HG03442 (cell line): Measurements from ENCODE around the gene SYNE1.
"Not testable (repeated sequence)": the region's sequence is repeated elsewhere in the genome, so short reads cannot be mapped to it uniquely, and the experiment has no call there.

ENCODE experiments used
- ATAC-seq: cut with Tn5 transposase; IDR thresholded peaks from one replicate; pipeline ENCODE4 v1.9.1; 2021; ENCODE audit warnings: mild to moderate bottlenecking, moderate library complexity; ENCODE audit not compliant: unreplicated experiment

SYNE1 gene

DNA sequence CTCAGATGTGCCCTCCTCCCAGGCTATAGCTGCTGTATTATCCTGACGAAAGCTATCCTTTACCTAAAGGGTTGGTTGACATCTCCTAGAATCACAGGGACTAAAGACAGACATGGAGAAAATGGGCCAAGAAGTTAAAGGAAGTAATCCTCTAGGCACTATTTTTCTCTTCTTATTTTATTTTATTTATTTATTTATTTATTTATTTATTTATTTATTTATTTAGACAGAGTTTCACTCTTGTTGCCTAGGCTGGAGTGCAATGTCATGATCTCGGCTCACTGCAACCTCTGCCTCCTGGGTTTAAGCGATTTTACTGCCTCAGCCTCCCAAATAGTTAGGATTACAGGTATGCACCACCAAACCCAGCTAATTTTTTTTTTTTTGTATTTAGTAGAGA is 309.0 kb downstream of the SYNE1 start:
- not testable (repeated sequence) for ATAC-seq

DNA sequence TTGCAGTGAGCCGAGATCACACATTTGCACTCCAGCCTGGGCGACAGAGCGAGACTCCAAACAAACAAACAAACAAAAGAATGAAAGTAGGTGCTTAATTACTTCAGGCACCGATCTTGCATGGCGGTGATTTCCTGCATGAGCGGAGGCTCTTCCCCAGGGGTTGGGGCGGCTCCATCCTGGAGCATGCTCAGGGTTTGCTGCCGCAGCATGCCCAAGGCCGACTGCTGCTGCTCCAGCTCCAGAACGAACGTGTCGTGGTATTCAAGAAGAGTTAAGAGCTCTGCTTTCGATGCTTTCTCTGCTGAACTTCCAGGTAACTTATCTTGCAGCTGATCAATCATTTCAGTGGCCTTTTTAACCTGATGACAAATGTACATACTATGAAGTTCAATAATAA is 313.8 kb downstream of the SYNE1 start:
- no peak for ATAC-seq

- ATAC-seq, result no peak
Measured at GRCh38 chr6:152318278-152318677, 318.9 kb downstream of the SYNE1 start.

DNA sequence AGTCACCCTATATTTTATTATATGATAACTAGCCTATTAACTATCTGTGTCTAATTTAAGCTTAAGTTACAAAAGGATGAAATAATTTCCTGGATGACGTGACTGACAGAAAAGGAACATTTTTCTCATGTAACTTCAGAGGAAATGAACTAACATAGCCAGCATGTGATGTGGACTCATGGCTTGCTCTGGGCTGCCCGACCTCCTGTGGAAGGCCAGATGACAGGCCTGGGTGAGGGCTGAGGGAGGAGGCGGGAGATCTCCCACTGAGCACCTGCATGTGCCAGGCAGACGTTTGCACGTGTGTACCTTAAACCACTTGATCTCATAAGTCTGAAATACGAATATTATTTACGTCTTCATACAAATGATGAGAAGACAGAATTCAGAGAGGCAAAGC is 321.1 kb downstream of the SYNE1 start:
- ATAC-seq, result no peak

DNA sequence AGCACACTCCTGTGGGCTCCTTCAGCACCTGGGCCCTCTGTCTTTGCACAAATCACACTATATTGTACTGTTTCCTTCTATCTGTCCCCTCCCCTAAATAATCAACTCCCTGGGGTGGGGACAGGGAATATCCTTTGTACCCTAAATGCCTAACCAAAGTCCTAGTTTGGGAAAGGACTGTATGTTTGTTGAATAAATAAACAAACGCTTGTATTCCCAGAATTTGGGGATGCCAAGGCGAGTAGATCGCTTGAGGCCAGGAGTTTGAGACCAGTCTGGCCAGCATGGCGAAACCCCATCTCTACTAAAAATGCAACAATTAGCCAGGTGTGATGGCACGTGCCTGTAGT is 322.7 kb downstream of the SYNE1 start:
- no peak for ATAC-seq

- ATAC-seq, result no peak
Measured at GRCh38 chr6:152313542-152314482, 323.4 kb downstream of the SYNE1 start.

DNA sequence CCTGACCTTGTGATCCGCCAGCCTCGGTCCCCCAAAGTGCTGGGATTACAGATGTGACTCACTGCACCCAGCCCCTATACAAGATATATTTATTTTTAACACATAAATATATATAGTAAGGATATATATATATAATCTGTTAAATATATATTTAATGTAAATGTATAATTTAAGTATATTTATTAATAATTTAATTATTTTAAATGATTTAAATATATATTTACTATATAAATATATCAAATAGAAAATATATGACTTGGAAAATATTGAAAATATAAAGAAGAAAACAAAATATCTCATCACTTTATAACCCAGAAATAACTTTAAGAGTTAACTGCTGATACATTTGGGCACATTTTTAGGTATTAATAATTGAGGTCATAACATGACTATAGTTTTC is 324.7 kb downstream of the SYNE1 start:
- ATAC-seq, result no peak

- ATAC-seq, result no peak
Measured at GRCh38 chr6:152310371-152310954, 326.7 kb downstream of the SYNE1 start.

DNA sequence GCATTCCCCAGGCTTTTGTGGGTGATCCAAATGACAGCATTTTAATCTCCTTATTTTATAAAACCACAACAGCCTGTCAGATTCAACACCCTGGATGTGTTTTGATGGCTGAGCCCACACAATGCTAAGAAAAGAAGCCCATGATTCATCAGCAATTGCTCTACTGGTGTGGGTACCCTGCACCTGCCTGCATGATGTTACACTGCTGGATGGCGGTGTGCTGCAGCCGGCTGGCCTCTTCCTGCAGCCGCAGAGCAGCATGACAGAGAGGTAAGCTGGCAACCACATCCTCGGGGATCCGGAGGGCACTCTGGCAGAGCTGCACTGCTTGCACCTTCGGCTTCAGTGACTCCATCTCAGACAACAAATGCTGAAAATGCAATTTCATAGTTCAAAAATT is 327.5 kb downstream of the SYNE1 start:
- peak; percentile 69 for ATAC-seq

- ATAC-seq, result no peak
Measured at GRCh38 chr6:152309006-152309405, 328.2 kb downstream of the SYNE1 start.

- no peak for ATAC-seq
Measured at GRCh38 chr6:152308306-152308705, 328.9 kb downstream of the SYNE1 start.

DNA sequence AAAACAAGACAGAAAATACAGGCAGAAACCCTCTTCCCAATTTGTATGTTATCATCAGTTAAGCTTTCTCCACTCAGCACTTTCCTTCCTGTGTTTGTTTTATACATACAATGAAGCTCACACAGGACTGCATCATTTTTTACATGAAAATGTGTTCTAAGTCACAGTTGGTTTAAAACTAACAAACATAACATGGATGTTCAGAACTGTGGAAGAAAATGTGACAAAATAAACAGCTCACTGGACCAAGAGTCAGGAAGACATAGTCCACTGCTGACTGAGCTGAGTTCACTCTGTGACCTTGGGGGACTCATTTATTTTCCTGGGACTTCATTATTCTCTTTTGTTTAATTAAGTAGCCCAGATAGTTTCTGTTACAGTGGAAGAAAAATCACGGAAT is 331.5 kb downstream of the SYNE1 start:
- no peak for ATAC-seq

DNA sequence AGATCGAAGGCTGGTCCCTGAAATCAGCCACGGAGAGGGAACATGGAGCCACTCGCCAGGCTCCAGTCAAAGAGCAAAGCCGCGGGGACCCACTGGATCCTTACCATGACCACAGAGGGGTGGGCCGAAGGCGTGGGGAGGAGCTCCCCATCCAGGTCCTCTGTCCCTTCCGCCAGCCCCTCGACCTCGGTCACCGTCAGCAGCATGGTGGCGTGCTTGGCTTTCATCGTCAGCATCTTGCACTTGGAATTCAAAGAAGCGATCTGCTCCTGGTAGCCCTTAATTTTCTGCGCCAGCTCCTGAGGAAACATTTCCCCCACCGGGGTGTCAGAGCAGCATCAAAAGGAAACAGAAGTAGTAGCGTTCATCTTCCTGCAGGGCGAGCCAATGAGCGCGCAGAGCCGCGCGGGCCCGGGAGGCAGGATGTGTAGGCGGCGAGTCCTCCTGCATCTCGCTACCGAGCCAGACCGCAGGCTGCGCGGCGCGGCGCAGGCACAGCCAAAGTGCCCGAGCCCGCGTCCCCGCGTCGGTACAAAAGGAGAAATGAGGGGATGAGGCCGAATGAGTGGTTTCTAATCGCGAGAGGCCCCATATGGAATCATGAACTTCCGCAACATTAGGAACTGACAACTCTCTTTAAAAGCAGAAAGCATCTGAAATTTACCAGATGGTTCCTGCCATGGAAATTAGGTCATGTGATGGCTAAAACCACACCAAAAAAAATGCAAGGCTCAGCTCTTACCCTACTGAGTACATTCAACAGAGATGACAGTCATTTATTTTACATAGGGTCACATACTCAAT is 335.2 kb downstream of the SYNE1 start:
- peak; percentile 90 for ATAC-seq

DNA sequence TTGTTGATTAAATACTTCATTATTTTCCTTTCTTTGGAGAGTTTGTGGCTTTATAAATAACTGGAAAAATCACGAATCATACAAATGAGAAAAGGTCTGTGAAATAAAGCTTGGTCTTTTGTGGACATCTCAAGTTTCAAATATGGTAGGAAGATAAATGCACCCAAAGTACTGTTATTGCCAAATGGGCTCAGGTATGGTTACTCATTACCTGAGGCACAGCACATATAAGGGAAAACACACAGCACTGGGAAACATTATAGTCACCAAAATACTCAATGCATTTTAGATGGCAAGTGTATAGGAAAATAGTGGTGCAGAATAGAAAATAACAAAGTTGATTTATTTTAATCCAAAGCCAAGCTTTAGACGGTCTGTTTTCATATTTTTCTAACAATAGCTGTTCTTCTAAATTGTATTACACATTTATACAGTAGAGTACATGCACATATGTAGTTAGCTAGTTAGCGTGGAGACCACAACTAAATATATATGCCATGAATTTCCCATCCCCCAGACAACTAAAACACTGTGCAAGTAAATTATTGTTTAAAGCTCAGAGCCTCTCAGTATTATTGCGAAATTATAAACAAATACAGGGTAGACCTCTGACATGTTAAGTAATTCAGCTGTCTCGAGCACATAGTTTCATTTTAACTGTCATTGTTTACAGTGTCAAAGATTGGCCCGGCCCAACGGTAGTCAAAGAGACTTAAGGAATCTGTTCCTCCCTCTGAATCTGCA is 336.0 kb downstream of the SYNE1 start:
- peak; percentile 28 for ATAC-seq

DNA sequence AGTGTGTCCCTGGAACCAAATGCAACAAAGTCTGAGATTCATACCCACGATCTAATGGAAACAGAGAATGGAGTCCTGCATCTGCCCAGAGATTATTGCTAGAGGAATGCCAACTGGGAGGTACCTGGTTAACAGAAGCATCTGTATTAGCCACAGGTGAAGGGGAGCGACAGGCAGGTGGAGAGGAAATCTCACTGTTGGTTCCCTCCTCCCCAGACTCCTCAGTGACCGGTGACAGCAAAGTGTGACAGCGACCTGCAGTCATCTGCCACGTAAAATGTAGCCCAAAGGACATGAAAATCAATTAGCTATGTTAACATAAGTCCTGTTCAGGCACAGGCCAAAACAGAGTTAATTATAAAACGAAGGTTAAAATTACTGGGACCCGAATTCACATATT is 336.6 kb downstream of the SYNE1 start:
- no peak for ATAC-seq

DNA sequence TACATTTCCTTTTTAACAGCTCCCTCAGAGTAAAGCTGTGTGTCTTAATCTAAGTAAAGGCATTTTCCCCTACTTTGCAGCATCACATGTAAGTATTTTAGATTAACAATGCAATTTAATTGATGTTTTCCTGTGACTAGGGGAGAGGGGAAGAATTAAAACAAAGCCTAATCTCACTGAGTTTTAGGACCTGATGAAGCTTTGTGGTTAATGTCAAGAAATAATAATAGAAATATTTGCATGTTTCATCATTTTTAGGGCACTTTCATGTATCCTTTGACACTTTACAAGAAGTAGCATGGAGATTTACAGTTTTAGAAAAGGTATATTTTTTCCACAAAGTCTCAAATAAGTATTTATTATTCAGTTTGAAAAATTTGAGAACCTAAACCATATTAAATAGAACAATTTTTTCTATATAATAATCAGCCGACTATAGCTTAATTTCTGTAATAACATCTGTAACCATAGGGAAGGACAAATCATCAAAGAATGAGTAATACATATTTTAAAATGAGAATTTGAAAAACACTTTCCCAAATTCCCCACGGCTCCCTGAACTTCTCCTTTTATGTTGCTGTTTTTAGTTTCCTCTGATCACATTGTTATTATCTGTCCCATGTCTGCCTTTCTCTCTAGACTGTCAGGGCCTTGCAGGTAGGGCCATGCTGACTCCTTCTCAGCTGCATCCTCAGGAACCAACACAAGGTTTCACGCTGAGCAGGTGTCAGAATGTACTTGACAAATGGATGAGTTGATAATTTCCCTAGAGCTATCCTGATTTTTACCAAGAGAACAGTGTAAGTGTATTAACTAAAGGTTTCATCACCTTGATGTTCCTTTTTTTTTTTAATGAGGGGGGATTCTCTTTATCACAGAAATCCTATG is 338.1 kb downstream of the SYNE1 start:
- ATAC-seq, result no peak

- no peak for ATAC-seq
Measured at GRCh38 chr6:152298055-152298647, 339.0 kb downstream of the SYNE1 start.

DNA sequence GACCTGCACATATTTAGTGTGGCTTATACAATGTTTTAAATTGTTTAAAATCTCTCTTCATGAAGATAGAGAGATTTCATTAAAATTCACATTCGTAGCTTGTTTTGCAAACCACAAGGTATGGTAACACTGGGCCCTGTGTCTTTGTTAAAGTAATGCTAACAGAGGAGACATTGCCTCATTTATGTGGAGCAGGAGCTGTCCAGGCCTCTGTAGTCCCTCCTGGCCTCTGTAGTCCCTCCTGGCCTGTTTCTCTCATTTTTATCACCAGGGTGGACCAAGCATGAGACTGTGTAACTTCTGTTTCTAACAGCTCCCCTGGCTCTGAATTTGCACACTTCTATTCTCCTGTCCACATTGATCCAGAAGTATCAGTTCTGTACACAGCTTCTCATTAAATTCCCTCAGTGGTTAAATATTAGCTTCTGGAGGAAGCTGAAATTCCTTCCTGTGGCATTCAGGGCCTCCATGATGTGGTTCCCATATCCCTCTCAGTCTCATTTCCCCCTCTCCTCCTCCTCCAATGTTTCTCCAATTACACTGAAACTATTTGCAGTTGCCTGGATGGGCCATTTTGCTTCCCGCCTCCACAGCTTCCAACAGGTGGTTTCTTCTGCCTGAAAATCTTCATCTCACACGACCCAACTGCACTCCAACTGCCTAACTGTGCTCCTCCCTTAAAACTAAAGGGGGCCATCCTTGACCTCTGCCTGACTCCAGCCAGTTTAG is 340.4 kb downstream of the SYNE1 start:
- ATAC-seq, result no peak

- no peak for ATAC-seq
Measured at GRCh38 chr6:152295920-152296319, 341.2 kb downstream of the SYNE1 start.
